22Rv1 (cell line): ENCODE results near the gene MED25.

Experiments
- CTCF ChIP-seq: fragments of 450-650 bp; IDR thresholded peaks from 2 replicates; pipeline ENCODE4 v1.5.1; 2017; ENCODE audit warnings: mild to moderate bottlenecking
- ZFX ChIP-seq: fragments of 450-650 bp; IDR thresholded peaks from 2 replicates; pipeline ENCODE4 v1.6.1; 2017; ENCODE audit warnings: antibody characterized with exemption, borderline replicate concordance

- TF ChIP-seq CTCF (no peak), ZFX (no peak)
Observed at GRCh38 chr19:49812997-49813861, 4.9 kb upstream of the MED25 start, which contains the start of gene FUZ.
